HG02678 (cell line): Measurements from ENCODE around the gene ZC2HC1B.
"Not testable (repeated sequence)": the region's sequence is repeated elsewhere in the genome, so short reads cannot be mapped to it uniquely, and the experiment has no call there.

Source experiments
- ATAC-seq: cut with Tn5 transposase; IDR thresholded peaks from one replicate; pipeline ENCODE4 v1.9.1; 2021; ENCODE audit warnings: mild to moderate bottlenecking, moderate library complexity; ENCODE audit not compliant: unreplicated experiment

ZC2HC1B gene, protein sequence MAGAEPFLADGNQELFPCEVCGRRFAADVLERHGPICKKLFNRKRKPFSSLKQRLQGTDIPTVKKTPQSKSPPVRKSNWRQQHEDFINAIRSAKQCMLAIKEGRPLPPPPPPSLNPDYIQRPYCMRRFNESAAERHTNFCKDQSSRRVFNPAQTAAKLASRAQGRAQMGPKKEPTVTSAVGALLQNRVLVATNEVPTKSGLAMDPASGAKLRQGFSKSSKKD

DNA sequence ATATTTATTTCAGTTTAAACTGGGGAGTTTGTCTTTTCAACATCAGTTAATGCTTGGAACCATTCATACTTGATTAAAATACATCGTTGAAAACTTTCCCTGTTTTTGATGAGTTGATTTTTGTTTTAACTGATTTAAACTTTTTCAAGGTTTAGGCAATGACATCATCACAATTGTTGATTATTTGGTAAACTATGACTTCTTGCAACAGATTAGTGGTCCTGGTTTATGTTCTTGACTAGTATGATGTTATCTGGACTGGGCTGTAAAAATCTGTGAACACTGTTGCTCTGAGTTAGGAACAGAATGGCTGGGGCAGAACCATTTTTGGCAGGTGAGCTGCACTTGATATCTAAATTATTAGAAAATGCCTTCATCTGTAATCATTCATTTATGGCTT is at the start of gene ZC2HC1B:
TSS of gene ZC2HC1B (plus strand) at position 241 of the 400 bp plus-strand sequence. CDS start at position 307, 66 bp downstream.
- ATAC-seq: no peak

DNA sequence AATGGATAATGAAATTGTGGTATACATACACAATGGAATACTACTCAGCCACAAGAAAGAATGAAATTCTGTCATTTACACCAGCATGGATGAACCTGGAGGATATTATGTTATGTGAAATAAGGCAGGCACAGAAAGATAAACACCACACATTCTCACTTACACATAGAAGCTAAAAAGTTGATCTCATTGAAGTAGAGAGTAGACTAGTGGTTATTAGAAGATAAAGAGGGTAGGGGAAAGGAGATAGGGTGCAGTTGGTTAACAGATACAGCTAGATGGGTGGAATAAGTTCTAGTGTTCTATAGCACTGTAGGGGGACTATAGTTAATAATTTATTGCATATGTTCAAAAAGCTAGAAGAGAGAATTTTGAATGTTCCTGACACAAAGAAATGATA is 46.7 kb upstream of the ZC2HC1B start:
- ATAC-seq: no peak

DNA sequence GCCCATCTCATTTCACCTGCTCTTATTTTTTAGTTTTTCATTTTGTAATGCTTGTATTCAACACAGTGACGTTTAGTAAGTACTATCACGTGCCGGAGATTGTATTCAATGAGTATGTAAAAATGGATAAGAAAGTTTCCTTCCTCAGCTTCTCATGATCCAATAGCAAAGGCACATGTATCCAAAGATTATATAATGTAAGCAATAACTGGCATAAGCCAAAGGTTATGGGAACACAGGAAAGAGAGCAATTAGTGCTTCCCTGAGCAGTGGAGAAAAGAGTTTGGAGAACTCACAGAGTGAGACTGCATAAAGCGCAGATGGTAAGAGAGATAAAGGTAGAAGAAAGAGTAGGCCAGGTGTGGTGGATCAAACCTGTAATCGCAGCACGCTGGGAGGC is 42.9 kb upstream of the ZC2HC1B start:
- no peak for ATAC-seq

DNA sequence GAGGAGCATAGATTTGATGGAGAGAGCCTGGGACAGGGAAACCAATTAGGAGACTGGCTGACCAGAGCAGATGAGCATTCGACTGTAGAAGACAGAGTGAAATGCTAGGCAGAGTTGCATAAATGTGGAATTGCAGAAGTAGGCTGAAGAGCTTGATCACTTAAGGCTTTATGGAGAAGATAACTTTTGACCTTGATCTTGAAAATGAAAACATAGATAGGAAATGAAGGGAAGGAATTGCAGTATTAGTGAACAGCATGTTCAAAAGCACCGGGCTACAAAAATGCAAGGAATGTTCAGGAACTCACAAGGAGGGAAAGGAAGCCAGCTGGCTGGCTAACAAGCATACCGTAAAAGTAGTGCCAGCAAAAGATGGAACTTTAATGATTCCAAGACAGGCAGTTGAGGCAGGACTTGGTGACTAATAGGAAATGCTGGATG is 41.7 kb upstream of the ZC2HC1B start:
- ATAC-seq: no peak

DNA sequence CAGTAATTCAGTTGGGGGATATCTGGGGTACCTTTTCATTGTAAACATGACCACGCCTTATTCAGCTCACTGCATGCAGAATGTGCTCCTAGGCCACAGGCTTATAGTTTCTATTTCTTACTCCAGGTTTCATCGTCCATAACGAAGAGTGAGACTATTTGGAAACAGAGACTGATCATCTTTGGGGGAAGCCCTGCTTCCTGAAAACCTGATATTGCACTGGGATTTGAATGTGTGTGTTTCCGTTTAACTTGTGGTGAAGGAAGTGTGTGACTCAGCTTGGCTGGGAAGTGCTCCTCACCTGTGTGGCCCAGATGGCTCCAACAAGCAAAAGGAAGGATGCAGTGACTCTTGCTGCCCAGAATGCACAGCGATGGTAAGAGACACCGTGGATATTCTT is 40.7 kb upstream of the ZC2HC1B start:
- no peak for ATAC-seq

GRCh38 chr6:143828572-143828971 is 35.7 kb upstream of the ZC2HC1B start:
- no peak for ATAC-seq

- no peak for ATAC-seq
Observed at GRCh38 chr6:143836150-143836549, 28.1 kb upstream of the ZC2HC1B start.

DNA sequence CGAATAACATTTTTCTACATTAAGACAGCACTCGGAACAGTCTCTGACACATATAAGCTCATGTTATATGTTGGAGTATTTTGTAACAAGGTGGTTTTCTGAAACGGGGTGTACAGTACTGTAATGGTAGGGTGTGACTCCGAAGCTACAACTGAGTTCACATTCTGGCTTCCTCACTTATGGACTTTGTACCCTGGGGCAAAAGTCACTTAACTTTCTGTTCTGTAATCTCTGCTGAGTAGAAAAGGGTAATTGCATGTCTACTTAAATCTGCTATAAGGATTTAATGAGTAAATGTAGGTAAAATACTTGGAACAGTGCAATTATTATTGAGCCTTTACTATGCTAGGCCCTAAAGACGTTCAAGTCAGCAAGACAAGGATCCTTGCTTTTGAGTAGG is 25.9 kb upstream of the ZC2HC1B start:
- no peak for ATAC-seq

DNA sequence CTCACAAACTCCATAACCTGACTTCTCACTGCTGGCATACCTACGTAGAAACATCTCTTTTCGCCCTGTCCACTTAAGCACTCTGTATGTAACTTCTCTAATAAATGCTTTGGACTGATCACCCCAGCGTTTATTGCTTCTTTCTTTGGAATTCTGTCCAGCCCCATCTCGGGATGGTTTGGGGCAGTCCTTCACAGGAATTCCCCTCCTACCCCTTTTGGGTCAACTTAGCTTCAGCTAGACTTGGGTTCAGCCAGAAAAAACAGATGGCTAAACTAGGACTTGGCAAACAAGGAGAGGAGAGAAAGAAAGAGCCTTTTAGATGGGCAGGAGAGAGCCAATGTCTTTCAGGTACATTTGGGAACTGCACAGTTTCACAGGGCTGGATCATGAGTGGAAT is 25.1 kb upstream of the ZC2HC1B start:
- no peak for ATAC-seq

GRCh38 chr6:143840595-143841265 is 23.5 kb upstream of the ZC2HC1B start:
- ATAC-seq: no peak

DNA sequence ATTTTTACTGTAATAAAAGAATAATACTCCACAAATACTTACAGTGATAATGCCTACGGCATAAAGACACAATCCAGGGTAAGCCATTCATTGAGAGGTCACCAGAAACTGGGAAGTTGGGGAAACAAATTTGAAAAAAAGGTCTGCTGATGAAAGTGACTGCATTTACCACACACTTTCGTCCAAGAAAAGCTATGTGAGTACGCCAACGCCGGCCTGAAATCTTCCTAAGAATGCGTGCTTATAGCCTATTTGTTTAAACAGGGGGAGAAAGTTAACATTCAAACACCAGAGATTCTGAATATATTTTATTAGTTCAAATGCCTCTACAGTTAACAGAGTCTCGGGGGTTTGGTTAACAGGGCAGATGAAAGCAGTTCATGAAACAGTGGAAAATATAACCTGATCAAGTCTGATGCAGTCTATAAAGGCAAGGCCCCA is 21.8 kb upstream of the ZC2HC1B start:
- no peak for ATAC-seq

DNA sequence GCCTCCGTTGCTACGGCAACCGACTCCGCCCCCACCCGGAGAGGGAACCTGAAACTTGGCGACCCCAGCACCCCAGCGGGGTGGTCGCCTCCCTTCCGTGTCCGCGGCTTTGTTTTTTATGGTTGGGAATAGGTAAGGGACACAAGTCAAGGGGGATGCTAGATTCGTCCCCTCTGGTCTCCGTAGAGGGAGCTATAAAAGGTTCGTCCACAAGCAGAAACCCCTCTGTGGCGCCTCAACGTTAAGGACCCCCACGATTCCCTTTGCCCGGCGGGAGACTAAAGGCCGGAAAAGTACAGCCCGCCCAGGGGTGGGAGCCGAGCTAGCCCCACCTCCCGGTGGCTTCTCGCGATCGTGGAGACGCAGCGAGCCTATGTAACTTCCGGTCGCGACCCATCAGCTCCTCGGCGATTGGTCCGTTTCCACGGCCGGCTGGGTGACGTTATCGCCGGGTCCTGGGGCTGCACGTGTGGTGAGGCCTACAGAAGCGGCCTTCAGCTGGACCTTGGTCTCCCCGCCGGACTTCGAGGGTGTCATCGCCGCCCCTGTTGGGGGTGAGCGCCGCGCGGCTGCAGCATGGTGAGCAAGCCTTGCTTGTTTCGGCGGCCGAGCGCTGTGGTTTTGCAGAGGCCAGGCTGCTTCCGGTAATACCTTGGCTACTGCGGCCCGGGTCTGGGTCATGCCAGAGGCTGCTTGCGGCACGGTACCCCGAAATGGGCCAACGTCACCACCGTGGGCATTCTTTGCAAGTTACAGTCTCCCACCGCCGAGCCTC is 21.2 kb upstream of the ZC2HC1B start, which contains the start of gene LTV1:
TSS of gene LTV1 (plus strand) at position 437 of the 775 bp plus-strand sequence. CDS start at position 577, 140 bp downstream.
- ATAC-seq: peak; percentile 100

DNA sequence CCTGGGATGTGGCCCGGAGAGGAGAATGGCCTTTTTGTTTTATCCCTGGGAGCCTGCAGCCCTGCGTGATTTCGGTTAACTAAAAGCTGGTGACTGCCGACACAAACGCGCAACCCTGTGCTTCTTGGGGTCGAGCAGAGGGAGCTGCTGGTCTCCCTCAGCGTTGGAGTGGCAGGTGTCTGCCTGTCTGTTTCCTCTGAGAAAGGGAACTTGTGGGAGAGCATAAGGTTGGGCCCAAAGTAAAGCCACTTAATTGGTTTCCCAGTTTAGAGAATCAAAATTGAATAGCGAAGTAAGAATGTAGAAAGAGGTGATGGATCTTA is 20.6 kb upstream of the ZC2HC1B start:
- no peak for ATAC-seq

- no peak for ATAC-seq
Observed at GRCh38 chr6:143844006-143844405, 20.3 kb upstream of the ZC2HC1B start.

GRCh38 chr6:143845033-143845432 is 19.2 kb upstream of the ZC2HC1B start:
- ATAC-seq: no peak

GRCh38 chr6:143851706-143852105 is 12.6 kb upstream of the ZC2HC1B start:
- ATAC-seq: not testable (repeated sequence)

DNA sequence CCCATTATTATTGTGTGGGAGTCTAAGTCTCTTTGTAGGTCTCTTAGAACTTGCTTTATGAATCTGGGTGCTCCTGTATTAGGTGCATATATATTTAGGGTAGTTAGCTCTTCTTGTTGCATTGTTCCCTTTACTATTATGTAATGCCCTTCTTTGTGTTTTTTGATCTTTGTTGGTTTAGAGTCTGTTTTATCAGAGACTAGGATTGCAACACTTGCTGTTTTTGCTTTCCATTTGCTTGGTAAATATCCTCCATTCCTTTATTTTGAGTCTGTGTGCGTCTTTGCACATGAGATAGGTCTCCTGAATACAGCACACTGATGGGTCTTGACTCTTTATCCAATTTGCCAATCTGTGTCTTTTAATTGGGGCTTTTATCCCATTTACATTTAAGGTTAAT is 9.2 kb upstream of the ZC2HC1B start:
- ATAC-seq: not testable (repeated sequence)

DNA sequence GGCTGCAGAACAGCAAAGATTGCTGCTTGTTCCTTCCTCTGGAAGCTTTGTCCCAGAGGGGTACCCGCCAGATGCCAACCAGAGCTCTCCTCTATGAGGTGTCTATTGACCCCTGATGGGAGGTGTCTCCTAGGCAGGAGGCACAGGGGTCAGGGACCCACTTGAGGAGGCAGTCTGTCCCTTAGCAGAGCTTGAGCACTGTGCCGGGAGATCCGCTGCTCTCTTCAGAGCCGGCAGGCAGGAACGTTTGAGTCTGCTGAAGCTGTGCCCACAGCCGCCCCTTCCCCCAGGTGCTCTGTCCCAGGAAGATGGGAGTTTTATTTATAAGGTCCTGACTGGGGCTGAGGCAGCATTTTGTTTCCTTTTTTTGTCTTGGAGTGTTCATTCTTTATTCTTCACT is 7.5 kb upstream of the ZC2HC1B start:
- ATAC-seq: not testable (repeated sequence)

GRCh38 chr6:143857651-143858050 is 6.6 kb upstream of the ZC2HC1B start:
- no peak for ATAC-seq

DNA sequence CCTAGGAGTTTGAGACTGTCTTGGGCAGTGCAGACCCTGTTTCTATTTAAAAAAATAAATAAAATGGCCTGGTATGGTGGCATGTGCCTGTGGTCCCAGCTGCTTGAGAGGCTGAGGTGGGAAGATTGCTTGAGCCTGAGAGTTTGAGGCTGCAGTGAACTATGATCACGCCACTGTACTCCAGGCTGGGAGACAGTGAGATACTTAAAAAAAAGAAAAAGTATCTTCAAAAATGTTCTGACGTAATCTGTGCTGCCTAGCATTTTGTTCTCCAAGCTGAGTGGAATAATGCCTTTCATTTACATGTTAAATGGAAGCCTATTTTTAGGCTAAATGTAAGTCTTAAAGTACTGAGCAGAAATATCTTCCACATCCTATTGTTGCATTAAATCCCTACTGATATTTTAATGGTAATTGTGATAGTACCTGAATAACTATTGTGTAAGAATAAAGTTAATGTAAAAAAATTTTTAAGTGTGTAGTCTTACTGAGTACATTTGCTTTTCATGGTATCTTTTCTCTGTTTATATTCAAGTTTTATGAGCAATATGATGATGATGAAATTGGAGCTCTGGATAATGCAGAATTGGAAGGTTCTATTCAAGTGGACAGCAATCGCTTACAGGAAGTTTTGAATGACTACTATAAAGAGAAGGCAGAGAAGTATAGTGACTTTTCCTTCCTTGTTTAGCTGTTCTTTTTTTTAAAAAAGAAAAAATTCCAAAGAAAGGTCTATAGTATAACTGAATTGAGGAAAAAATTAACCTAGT is 4.2 kb upstream of the ZC2HC1B start:
- no peak for ATAC-seq

- no peak for ATAC-seq
Observed at GRCh38 chr6:143863771-143864170, 503 bp upstream of the ZC2HC1B start.
